Superior temporal gyrus (tissue), 1 donor: ENCODE measurements around the gene BEST1.
A peak's percentile ranks its signal among the peaks of the same experiment; 100 is the strongest.

Source experiments
- DNase-seq: peaks from one replicate; pipeline ENCODE4 v3.0.0-alpha.2; 2016; ENCODE audit errors: extremely low spot score

The BEST1 gene

GRCh38 chr11:61950035-61950547 is at the start of gene BEST1:
TSS of gene BEST1 (plus strand) at chr11:61950351. CDS start at chr11:61951807, 1,456 bp downstream.
- peak; percentile 85 for DNase-seq

- DNase-seq: no peak
These were observed 48.8 kb upstream of the BEST1 start for GRCh38 chr11:61901397-61901796.

- DNase-seq: no peak
These were observed 47.8 kb upstream of the BEST1 start for GRCh38 chr11:61902313-61902712.

GRCh38 chr11:61903845-61904244 is 46.3 kb upstream of the BEST1 start:
- no peak for DNase-seq

GRCh38 chr11:61904539-61905048 is 45.6 kb upstream of the BEST1 start:
- no peak for DNase-seq

- DNase-seq: no peak
These were observed 45.0 kb upstream of the BEST1 start for GRCh38 chr11:61905067-61905696.

- DNase-seq: no peak
These were observed 44.2 kb upstream of the BEST1 start for GRCh38 chr11:61905801-61906521.

- no peak for DNase-seq
These were observed 43.6 kb upstream of the BEST1 start for GRCh38 chr11:61906522-61906909.

- no peak for DNase-seq
These were observed 42.9 kb upstream of the BEST1 start for GRCh38 chr11:61907282-61907681.

GRCh38 chr11:61907871-61908729 is 42.1 kb upstream of the BEST1 start:
- DNase-seq: no peak

GRCh38 chr11:61908730-61909316 is 41.3 kb upstream of the BEST1 start:
- DNase-seq: no peak

- no peak for DNase-seq
These were observed 39.7 kb upstream of the BEST1 start for GRCh38 chr11:61910187-61911127.

GRCh38 chr11:61911128-61911700 is 38.9 kb upstream of the BEST1 start:
- no peak for DNase-seq

GRCh38 chr11:61911701-61912529 is 38.2 kb upstream of the BEST1 start:
- no peak for DNase-seq

- DNase-seq: no peak
These were observed 37.6 kb upstream of the BEST1 start for GRCh38 chr11:61912530-61912898.

GRCh38 chr11:61912991-61913698 is 37.0 kb upstream of the BEST1 start:
- DNase-seq: no peak

GRCh38 chr11:61913699-61914395 is 36.3 kb upstream of the BEST1 start:
- DNase-seq: no peak
